Ramos (cell line): ENCODE results near the gene NCKAP1.
"Not testable (repeated sequence)": the region's sequence is repeated elsewhere in the genome, so short reads cannot be mapped to it uniquely, and the experiment has no call there.

Experiments
- in situ Hi-C: fragments of 300-500 bp; cut with MboI; formaldehyde crosslinking; loops from one replicate; pipeline ENCODE4 v1.14.3; 2022; ENCODE audit warnings: low sequenced_read_pairs; ENCODE audit not compliant: unreplicated experiment

NCKAP1 gene

DNA sequence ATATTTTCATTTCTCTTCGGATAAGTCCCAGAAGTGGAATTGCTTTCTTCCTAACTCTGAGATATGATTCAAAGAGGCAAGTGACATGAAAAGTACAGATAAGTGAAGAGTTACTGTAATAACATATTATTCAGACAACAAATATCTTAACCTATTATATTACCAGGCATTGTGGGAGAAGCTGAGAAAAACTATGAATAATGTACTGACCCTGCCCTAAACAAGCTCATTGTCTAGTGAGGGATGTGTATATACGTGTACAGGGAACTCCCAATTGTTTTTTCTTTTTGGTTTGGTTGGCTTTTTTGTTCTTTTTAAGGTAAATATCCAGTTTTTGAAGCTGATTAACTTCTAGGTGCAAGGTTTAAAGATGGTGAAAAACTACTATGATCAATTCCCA lies 26.5 kb downstream of the NCKAP1 start:
- in situ Hi-C loops: no loop called here

DNA sequence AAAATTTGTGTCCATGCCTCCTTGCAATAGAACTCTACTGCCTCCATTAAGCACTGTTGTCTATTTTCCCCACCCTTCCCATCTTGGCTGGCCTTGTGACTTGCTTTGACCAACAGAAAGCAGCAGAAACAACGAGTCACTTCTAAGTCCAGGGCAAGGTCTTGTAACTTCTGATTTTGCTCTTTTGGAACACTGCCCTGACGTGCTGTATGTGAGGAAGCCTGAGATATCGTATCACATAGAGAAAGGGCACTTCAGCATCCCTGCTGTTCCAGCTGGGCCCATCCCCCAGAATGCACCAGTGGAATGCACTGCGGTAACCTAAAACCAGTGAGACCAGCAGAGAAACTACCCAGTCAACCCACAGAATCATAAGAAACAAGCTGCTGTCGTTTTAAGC lies 28.1 kb downstream of the NCKAP1 start:
- in situ Hi-C loops: no loop called here

DNA sequence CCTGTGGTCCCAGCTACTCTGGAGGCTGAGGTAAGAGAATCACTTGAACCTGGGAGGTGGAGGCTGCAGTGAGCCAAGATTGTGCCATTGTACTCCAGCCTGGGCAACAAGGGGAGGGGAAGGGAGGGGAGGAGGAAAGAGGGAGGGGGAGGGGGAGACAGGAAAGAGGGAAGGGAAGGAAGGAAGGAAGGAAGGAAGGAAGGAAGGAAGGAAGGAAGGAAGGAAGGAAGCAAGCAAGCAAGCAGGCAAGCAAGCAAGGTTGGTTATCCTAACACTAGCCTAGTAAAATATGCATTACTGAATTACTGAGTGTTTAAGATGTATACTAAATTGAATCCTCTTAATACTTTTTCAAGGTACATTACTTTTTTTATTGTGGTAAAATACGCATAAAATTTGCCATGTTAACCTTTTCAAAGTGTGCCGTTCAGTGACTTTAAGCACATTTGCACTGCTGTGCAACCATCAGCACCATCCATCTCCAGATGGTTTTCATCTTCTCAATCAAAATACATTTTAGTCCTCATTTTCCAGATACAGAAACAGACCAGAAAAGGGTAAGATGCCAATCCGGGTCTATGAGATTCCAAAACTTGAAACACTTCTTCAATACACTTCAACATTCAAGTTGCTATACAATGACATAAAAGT lies 28.9 kb downstream of the NCKAP1 start:
- in situ Hi-C loops: no loop called here

DNA sequence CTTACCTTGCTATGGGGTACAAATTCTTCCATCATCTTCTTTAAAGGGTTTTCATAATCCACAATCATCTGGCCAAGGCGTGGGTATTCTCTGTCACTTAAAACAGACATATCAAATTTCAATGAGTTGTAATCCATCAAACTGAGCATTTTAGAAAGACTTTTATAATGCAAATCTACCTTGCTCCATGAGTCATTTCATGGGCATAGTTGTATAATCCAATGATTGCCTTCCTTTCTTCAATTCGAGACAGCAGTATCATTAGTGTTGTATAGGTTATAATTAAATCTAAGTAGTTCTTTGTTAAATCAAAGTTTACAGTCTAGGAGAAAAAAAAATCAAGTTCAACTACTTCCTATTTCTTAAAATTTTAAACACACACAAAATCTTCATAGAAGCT lies 36.3 kb downstream of the NCKAP1 start:
- in situ Hi-C loops: no loop called here

DNA sequence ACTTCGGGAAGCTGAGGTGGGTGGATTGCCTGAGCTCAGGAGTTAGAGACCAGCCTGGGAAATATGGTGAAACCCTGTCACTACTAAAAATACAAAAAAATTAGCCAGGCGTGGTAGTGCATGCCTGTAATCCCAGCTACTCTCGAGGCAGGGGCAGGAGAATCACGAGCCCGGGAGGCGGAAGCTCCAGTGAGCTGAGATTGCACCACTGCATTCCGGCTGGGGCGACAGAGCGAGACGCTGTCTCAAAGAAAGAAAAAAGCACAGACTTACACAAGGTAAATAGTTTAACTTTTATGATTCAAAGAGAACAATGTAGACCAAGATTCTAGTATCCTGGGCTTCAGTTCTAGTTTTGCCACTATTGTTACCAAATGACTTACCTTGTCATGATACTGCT lies 37.4 kb downstream of the NCKAP1 start:
- in situ Hi-C loops: no loop called here

DNA sequence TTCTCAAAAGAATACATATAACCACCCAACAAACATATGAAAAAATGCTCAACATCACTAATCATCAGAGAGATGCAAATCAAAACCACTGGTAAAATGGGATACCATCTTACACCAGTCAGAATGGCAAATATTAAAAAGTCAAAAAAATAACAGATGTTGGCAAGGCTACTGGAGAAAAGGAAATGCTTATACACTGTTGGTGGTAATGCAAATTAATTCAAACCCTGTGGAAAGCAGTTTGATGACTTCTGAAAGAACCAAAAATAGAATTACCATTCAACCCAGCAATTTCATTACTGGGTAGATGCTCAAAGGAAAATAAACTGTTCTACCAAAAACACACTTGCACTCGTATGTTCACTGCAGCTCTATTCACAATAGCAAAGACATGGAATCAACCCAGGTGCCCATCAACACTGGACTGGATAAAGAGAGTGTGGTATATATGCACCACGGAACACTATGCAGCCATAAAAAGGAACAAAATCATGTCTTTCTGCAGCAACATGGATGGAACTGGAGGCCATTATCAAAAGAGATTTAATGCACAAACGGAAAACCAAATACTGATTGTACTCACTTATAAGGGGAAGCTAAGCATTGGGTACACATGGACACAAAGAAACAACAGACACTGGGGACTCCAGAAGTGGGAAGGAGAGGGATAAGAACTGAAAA lies 38.8 kb downstream of the NCKAP1 start:
- in situ Hi-C loops: no loop called here

DNA sequence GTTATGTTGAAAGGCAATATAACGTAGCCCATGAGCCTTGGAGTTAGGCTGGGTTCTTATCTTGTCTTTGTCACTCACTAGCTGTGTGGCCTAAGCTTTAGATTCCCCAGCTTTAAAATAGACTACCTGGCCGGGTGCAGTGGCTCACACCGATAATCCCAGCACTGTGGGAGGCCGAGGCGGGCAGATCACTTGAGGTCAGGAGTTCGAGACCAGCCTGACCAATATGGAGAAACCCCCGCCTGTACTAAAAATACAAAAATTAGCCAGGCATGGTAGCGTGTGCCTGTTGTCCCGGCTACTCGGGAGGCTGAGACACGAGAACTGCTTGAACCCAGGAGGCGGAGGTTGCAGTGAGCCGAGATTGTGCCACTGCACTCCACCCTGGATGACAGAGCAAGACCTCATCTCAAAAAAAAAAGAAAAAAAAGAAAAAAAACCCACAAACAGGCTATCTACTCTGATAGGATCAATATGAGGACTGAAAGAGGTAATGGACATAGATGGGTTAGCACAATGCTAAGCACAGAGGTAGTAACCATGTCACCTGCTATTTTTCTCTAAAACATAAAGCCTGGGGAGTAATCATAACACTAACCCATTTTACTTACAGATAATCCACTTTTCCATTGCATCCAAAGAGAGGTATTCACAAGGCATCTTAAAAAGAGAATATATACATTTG lies 43.9 kb downstream of the NCKAP1 start:
- in situ Hi-C loops: no loop called here

- in situ Hi-C loops: loop anchor here (10.0 kb wide), 2 partner anchors 318 to 798 kb away; no protein-coding TSS in a partner anchor
These were observed 55.3 kb downstream of the NCKAP1 start for GRCh38 chr2:182982941-182983340.

DNA sequence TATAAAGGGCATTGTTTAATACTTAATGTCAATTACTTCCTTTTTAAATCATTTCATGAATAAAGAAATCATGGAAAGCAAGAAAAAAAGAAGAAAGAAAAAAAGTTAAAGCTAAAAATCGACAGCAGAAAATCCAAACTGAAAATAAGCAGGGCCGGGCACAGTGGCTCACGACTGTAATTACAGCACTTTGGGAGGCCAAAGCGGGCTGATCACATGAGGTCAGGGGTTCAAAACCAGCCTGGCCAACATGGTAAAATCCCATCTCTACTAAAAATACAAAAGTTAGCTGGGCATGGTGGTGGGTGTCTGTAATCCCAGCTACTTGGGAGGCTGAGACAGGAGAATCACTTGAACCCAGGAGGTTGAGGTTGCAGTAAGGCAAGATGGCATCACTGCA lies 56.8 kb downstream of the NCKAP1 start:
- in situ Hi-C loops: loop anchor here (10.0 kb wide), 2 partner anchors 317 to 797 kb away; no protein-coding TSS in a partner anchor

DNA sequence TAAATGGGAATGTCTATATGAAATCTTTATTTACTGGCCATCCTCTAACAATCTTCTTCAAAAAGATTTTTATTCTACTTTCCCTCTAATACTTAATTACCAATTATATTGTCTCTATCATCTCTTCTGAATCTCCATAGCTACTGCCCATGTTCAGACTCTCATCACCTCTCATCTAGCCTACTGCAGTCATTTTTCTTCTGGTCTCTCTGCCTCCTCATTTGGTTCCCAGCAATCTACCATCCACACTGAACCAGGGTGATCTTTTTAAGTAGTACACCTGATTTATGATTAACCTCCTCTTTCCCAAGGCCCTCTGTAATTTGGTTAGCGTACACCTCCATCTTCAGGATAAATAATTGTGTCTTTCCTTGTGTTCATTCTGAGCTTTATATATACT lies 57.6 kb downstream of the NCKAP1 start:
- in situ Hi-C loops: loop anchor here (10.0 kb wide), 2 partner anchors 316 to 796 kb away; no protein-coding TSS in a partner anchor

DNA sequence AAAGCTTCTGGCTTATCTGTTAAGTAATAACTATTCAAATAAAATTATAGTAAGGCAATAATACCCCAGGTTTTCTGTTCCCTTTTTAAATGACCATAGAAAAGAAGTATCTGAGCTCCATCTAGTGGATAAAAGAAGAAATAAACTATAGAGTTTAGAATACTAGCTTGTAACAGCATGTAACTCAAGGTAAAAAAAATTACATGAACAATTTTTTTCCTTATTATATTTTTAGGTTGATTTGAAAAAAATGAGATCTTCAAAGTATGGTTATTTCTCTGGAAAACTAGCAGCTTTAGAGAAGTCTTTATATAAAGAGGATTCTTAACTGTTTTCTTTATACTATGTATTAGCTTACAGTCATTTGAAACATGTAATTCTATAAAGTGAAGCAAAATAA lies 58.1 kb downstream of the NCKAP1 start:
- in situ Hi-C loops: loop anchor here (10.0 kb wide), 2 partner anchors 315 to 795 kb away; no protein-coding TSS in a partner anchor

DNA sequence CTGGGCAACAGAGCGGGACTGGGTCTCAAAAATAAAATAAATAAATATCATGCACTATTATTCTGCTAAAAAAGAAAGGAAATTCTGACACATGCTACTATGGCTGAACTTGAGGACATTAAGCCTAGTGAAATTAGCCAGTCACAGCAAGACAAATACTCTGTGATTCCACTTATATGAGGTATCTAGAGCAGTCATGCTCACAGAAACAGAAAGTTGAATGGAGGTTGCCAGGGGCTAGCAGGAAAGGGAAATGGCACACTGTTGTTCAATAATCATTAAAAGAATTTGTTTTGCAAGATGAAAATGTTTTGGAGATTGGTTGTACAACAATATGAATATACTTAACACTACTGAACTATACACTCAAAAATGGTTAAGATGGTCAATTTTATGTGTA lies 60.8 kb downstream of the NCKAP1 start:
- in situ Hi-C loops: no loop called here

GRCh38 chr2:182973441-182974352 lies 64.6 kb downstream of the NCKAP1 start:
- in situ Hi-C loops: no loop called here

- in situ Hi-C loops: no loop called here
These were observed 65.7 kb downstream of the NCKAP1 start for GRCh38 chr2:182972548-182972942.

GRCh38 chr2:182971820-182972547 lies 66.3 kb downstream of the NCKAP1 start:
- in situ Hi-C loops: no loop called here

- in situ Hi-C loops: no loop called here
These were observed 67.8 kb downstream of the NCKAP1 start for GRCh38 chr2:182970486-182970885.

- in situ Hi-C loops: no loop called here
These were observed 69.8 kb downstream of the NCKAP1 start for GRCh38 chr2:182968493-182968892.

GRCh38 chr2:182966356-182966755 lies 71.9 kb downstream of the NCKAP1 start:
- in situ Hi-C loops: not testable (repeated sequence)

DNA sequence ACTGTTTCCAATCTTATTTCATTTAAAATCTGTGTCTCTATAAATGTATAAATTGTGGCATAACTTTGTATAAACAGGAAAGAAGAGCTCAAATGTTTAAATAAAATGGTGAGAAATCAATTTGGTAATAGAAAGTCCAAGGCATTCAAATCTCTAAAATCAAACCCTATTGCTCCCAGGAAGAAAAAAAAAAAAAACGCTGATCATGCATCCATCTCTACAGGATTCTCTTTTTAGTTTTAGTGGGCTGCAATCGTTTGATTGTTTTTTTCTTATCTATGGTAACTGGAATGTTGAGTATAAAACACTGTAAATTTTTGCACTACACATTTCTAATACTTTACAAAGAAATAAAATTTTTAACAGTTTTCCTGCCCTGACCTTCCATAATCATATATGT lies 75.6 kb downstream of the NCKAP1 start:
- in situ Hi-C loops: no loop called here

DNA sequence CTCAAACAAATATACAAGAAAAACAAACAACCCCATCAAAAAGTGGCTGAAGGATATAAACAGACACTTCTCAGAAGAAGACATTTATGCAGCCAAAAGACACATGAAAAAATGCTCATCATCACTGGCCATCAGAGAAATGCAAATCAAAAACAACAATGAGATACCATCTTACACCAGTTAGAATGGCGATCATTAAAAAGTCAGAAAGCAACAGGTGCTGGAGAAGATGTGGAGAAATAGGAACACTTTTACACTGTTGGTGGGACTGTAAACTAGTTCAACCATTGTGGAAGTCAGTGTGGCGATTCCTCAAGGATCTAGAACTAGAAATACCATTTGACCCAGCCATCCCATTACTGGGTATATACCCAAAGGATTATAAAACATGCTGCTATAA lies 77.4 kb downstream of the NCKAP1 start:
- in situ Hi-C loops: not testable (repeated sequence)
